BE2C (cell line): Measurements from ENCODE around the gene PALD1.

Experiments used
- DNase-seq: peaks from one replicate; pipeline ENCODE4 v3.0.0-alpha.2; 2020
- H3K27me3 ChIP-seq: fragments of 250-450 bp; sonication (Bioruptor Pico); 2 replicates; pipeline ENCODE4 v1.5.1; 2020; ENCODE audit warnings: mild to moderate bottlenecking
- H3K36me3 ChIP-seq: fragments of 250-450 bp; sonication (Bioruptor Pico); 2 replicates; pipeline ENCODE4 v1.5.1; 2020; ENCODE audit warnings: mild to moderate bottlenecking
- H3K4me1 ChIP-seq: fragments of 250-450 bp; sonication (Bioruptor Pico); 2 replicates; pipeline ENCODE4 v1.5.1; 2020
- H3K4me3 ChIP-seq: 2 replicates; pipeline ENCODE4 v1.5.1; 2011; ENCODE audit warnings: low read depth, low read length
- H3K9me3 ChIP-seq: fragments of 250-450 bp; sonication (Bioruptor Pico); 2 replicates; pipeline ENCODE4 v1.5.1; 2020
- TF ChIP-seq, protein P1 (sequence below): IDR thresholded peaks from 2 replicates; pipeline ENCODE4 v1.5.1; 2012; ENCODE audit warnings: mild to moderate bottlenecking, low read depth, low read length

PALD1 gene

DNA sequence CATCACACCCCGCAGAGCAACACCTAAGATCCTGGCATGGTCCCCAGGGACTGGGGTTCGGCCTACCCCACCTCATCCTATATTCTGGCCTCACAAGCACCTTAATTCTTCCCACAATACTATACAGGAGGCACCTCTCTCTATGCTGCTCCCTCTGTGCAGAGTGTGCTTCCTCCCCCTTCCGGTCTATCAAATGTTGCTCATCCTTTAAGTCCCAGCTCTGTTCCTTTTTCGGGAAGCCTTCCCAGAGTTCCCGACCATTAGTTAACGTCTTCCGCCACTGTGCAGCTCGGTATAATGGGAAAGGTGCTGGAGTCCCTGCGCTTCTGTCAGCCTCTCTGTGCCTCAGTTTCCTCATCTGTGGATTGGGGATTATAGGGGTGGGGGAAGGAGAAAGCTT lies 21.8 kb downstream of the PALD1 start:
- no peaks in the 10 kb centered on the region for H3K27me3 ChIP-seq
- H3K4me3 ChIP-seq, result no peak overlapping the region
- no peaks in the 10 kb centered on the region for H3K4me1 ChIP-seq
- H3K9me3 ChIP-seq, result no peaks in the 10 kb centered on the region
- no peaks in the 10 kb centered on the region for H3K36me3 ChIP-seq
- TF ChIP-seq, protein P1, sequence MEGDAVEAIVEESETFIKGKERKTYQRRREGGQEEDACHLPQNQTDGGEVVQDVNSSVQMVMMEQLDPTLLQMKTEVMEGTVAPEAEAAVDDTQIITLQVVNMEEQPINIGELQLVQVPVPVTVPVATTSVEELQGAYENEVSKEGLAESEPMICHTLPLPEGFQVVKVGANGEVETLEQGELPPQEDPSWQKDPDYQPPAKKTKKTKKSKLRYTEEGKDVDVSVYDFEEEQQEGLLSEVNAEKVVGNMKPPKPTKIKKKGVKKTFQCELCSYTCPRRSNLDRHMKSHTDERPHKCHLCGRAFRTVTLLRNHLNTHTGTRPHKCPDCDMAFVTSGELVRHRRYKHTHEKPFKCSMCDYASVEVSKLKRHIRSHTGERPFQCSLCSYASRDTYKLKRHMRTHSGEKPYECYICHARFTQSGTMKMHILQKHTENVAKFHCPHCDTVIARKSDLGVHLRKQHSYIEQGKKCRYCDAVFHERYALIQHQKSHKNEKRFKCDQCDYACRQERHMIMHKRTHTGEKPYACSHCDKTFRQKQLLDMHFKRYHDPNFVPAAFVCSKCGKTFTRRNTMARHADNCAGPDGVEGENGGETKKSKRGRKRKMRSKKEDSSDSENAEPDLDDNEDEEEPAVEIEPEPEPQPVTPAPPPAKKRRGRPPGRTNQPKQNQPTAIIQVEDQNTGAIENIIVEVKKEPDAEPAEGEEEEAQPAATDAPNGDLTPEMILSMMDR, result no peak
- DNase-seq, result no peak

DNA sequence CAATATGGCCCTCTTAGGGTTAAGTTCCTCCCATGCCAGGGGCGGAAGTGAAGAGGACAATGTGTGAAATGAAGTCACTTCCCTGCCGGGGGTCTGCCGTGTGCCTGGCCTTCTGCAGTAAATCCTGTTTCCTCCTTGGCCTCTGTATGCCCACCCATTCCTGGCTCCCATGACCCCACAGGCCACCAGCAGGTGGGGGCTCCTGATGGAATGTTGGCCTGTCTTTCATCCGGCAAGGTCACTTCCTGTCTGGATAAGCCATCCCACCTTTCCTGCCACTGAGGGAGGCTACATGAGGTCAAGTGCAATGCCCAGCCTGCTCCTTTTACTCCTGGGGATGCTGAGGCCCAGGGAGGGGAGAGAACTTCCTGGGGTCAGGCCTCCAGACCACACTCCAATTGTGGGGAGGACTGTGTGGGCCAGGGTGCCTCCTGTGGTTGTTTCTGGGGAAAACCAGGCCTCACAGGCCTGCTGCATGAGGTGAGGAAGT lies 22.3 kb downstream of the PALD1 start:
- TF ChIP-seq, protein P1, result no peak
- Histone ChIP-seq H3K36me3 (no peaks in the 10 kb centered on the region), H3K9me3 (no peaks in the 10 kb centered on the region), H3K4me3 (no peak overlapping the region), H3K4me1 (no peaks in the 10 kb centered on the region), H3K27me3 (no peaks in the 10 kb centered on the region)
- no peak for DNase-seq

DNA sequence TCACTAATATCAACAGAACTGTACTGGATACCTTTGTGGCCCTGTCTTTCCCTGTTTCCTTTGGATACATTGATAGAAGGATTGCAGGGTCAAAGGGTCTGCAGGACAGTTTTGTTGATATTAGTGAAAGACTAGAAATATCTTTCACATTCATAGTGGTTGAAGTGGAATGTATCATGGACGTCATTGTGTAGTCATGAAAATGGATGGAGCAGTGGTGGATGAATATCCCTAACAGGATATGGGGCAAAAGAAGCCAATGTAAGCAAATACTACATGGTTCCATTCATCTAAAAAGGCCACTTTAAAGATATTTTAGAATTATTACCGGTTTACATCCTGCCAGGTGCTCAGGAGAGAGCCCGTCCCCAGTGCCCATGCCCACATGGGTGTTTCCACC lies 23.8 kb downstream of the PALD1 start:
- no peaks in the 10 kb centered on the region for H3K9me3 ChIP-seq
- no peak overlapping the region for H3K4me3 ChIP-seq
- TF ChIP-seq, protein P1, result no peak
- H3K36me3 ChIP-seq, result no peaks in the 10 kb centered on the region
- no peaks in the 10 kb centered on the region for H3K4me1 ChIP-seq
- DNase-seq, result no peak
- no peaks in the 10 kb centered on the region for H3K27me3 ChIP-seq

DNA sequence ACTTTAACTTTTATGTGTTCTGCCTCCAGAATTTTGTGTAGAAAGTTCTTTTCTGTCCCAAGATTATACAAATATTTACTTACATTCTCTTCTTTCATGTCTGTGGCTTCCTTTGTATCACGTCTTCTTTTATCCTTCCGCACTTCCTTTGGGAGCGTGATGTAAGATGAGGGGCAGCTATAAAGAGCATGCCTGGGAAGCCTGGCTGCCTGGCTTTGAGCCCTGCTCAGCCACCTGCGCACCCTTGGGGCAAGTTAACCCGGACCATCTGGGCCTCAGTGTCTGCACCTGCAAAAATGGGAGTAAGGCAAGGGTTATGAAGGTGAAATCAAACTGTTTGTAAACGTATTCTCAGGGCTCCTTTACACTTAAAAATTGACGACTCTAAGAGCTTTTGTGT lies 25.2 kb downstream of the PALD1 start:
- H3K4me3 ChIP-seq, result no peak overlapping the region
- TF ChIP-seq, protein P1, result no peak
- no peaks in the 10 kb centered on the region for H3K4me1 ChIP-seq
- H3K27me3 ChIP-seq, result no peaks in the 10 kb centered on the region
- H3K36me3 ChIP-seq, result no peaks in the 10 kb centered on the region
- H3K9me3 ChIP-seq, result no peaks in the 10 kb centered on the region
- DNase-seq, result no peak

DNA sequence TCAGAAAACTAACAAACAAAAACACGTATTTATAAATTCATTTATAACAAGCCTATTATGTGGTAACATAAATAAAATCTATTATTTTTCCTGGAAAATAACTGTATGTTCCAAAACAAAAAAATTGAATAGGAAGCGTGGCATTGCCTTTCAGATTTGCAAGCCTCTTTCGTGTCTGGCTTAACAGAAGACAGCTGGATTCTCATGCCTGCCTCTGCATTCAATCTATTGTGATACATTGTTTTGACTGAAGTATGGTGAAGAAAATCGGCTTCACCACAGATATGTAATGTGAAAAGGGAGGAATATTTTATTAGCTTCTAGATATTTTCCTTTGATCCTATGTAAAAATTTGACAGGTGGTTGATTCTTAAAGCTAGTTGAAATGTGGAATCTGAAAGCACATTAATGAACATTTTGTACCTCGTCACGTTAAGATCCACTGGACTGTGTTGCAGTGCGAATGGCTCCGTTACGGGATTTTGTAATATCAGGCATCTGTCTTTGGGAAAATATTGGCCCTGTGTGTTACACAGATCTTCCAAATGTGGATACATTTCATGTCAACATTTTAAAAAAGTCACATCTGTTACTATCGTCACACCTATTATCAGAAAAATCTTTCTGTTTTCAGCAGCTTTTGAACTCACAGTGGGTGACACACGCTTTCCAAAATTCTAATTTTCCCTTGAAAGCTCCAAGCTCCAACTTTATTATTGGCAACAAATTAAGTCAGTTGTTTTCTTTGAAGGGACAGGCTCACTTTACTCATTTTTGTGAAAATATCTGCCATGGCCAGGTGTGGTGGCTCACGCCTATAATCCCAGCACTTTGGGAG lies 26.2 kb downstream of the PALD1 start:
- no peaks in the 10 kb centered on the region for H3K27me3 ChIP-seq
- no peak for DNase-seq
- H3K9me3 ChIP-seq, result no peaks in the 10 kb centered on the region
- TF ChIP-seq, protein P1, result no peak
- no peaks in the 10 kb centered on the region for H3K36me3 ChIP-seq
- no peak overlapping the region for H3K4me3 ChIP-seq
- no peaks in the 10 kb centered on the region for H3K4me1 ChIP-seq

DNA sequence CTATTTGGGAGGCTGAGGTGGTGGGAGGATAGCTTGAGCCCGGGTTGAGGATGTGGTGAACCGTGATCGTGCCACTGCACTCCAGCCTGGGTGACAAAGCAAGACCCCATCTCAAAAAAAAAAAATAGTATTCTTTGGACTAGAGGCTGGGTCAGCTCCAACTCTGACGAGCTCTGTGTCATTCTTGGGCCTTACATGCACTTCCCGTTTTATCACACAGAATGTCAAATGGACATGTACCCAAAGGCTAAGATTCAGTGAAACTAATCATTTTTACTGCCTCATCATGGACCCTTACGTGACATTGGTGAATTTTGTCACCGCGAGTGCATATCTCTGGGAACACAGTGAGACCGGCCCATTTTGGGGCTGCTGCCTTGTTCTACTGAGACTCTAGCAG lies 27.3 kb downstream of the PALD1 start:
- TF ChIP-seq, protein P1, result no peak
- H3K4me3 ChIP-seq, result no peak overlapping the region
- no peaks in the 10 kb centered on the region for H3K4me1 ChIP-seq
- H3K9me3 ChIP-seq, result no peaks in the 10 kb centered on the region
- no peak for DNase-seq
- H3K27me3 ChIP-seq, result no peaks in the 10 kb centered on the region
- no peaks in the 10 kb centered on the region for H3K36me3 ChIP-seq
